Stomach (tissue), 4 donors: ENCODE data around the gene L3MBTL3.

Experiments
- EP300 ChIP-seq: sonication (generic); formaldehyde crosslinking; IDR thresholded peaks from one replicate; pipeline ENCODE4 v1.6.1; 2017; ENCODE audit warnings: antibody characterized with exemption
- POLR2A ChIP-seq, 4 donors: fragments of 450-650 bp; IDR thresholded peaks; one replicate each; pipeline ENCODE4 v1.6.1; 2016; ENCODE audit warnings: antibody characterized with exemption in 4 of 4, control low read depth in 2 of 4, mild to moderate bottlenecking in 1 of 4, moderate library complexity in 1 of 4
- POLR2AphosphoS5 ChIP-seq, 3 donors: sonication (generic); formaldehyde crosslinking; IDR thresholded peaks; one replicate each; pipeline ENCODE4 v1.6.1; 2016; ENCODE audit warnings: antibody characterized with exemption in 3 of 3
- TF ChIP-seq, protein P1 (sequence below), 7 experiments: fragments of 450-650 bp in 4 of 7; fragments of 200-600 bp in 3 of 7; sonication (generic) in 3 of 7; IDR thresholded peaks; one replicate each; pipeline ENCODE4 v1.5.1; 2016 to 2019; ENCODE audit warnings: antibody characterized with exemption in 7 of 7, control low read depth in 2 of 7, mild to moderate bottlenecking in 1 of 7

DNA sequence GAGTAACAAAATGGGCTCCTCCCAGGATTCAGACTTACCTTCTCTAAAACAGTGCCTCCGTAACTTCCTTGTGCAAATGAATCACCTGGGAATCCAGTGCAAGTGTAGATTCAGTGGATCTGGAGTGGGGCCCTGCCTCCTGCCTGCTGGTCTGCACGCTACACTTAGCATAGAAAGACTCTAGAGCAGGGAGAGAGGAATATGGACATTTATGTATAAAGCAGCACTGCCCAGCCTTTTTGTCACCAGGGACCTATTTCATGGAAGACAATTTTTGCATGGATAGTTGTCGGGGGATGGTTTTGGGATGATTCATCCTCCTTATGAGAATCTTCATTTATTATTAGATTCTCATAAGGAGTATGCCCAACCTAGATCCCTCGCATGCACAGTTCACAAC is 42.3 kb upstream of the L3MBTL3 start:
- TF ChIP-seq POLR2A (IDR thresholded peaks at IDR 0.05) (no peak), EP300 (no peak), POLR2AphosphoS5 (IDR thresholded peaks at IDR 0.05) (no peak)
- TF ChIP-seq, protein P1, sequence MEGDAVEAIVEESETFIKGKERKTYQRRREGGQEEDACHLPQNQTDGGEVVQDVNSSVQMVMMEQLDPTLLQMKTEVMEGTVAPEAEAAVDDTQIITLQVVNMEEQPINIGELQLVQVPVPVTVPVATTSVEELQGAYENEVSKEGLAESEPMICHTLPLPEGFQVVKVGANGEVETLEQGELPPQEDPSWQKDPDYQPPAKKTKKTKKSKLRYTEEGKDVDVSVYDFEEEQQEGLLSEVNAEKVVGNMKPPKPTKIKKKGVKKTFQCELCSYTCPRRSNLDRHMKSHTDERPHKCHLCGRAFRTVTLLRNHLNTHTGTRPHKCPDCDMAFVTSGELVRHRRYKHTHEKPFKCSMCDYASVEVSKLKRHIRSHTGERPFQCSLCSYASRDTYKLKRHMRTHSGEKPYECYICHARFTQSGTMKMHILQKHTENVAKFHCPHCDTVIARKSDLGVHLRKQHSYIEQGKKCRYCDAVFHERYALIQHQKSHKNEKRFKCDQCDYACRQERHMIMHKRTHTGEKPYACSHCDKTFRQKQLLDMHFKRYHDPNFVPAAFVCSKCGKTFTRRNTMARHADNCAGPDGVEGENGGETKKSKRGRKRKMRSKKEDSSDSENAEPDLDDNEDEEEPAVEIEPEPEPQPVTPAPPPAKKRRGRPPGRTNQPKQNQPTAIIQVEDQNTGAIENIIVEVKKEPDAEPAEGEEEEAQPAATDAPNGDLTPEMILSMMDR (IDR thresholded peaks at IDR 0.05) = no peak
